ENCODE results near the gene ATRNL1.
"Not testable (repeated sequence)": the region's sequence is repeated elsewhere in the genome, so short reads cannot be mapped to it uniquely, and the experiment has no call there.

ATRNL1 gene

GRCh38 chr10:115747811-115748210 lies 654.6 kb downstream of the ATRNL1 start:
- Mint-ChIP-seq H3K27ac (no peak overlapping the region), H3K4me3 (no peak overlapping the region), H3K4me1 (no peaks in the 10 kb centered on the region), H3K9me3 (peaks cover 2% of the 10 kb centered on the region), H3K36me3 (no peaks in the 10 kb centered on the region)
- no peak for DNase-seq (ENCODE audit: low spot score in 2 of 2)
- no peak for ATAC-seq

- H3K4me1 Mint-ChIP-seq; ATAC-seq; H3K27ac Mint-ChIP-seq; H3K4me3 Mint-ChIP-seq; H3K36me3 Mint-ChIP-seq; DNase-seq (ENCODE audit: low spot score in 2 of 2): not testable (repeated sequence)
- H3K9me3 Mint-ChIP-seq: peaks cover 26% of the 10 kb centered on the region
Observed at GRCh38 chr10:115758488-115758887, 665.3 kb downstream of the ATRNL1 start.

GRCh38 chr10:115760131-115760530 lies 667.0 kb downstream of the ATRNL1 start:
- DNase-seq (ENCODE audit: low spot score in 2 of 2): no peak
- Mint-ChIP-seq H3K27ac (no peak overlapping the region), H3K9me3 (peaks cover 21% of the 10 kb centered on the region), H3K4me1 (no peaks in the 10 kb centered on the region), H3K4me3 (no peak overlapping the region), H3K36me3 (no peaks in the 10 kb centered on the region)
- no peak for ATAC-seq

GRCh38 chr10:115761166-115761565 lies 668.0 kb downstream of the ATRNL1 start:
- Mint-ChIP-seq H3K4me3 (no peak overlapping the region), H3K36me3 (no peaks in the 10 kb centered on the region), H3K4me1 (no peaks in the 10 kb centered on the region), H3K9me3 (peaks cover 19% of the 10 kb centered on the region), H3K27ac (no peak overlapping the region)
- ATAC-seq (no peak), DNase-seq (ENCODE audit: low spot score in 2 of 2) (no peak)

- no peak for ATAC-seq
- no peak for DNase-seq (ENCODE audit: low spot score in 2 of 2)
- Mint-ChIP-seq H3K4me1 (no peaks in the 10 kb centered on the region), H3K4me3 (no peak overlapping the region), H3K9me3 (peaks cover 14% of the 10 kb centered on the region), H3K36me3 (no peaks in the 10 kb centered on the region), H3K27ac (no peak overlapping the region)
Observed at GRCh38 chr10:115762029-115762428, 668.9 kb downstream of the ATRNL1 start.

- no peaks in the 10 kb centered on the region for H3K4me1 Mint-ChIP-seq
- H3K36me3 Mint-ChIP-seq: no peaks in the 10 kb centered on the region
- no peak overlapping the region for H3K4me3 Mint-ChIP-seq
- ATAC-seq (no peak), DNase-seq (ENCODE audit: low spot score in 2 of 2) (no peak)
- peaks cover 7% of the 10 kb centered on the region for H3K9me3 Mint-ChIP-seq
- H3K27ac Mint-ChIP-seq: no peak overlapping the region
Observed at GRCh38 chr10:115771755-115772154, 678.6 kb downstream of the ATRNL1 start.

GRCh38 chr10:115772606-115773005 lies 679.4 kb downstream of the ATRNL1 start:
- H3K9me3 Mint-ChIP-seq: peaks cover 3% of the 10 kb centered on the region
- DNase-seq (ENCODE audit: low spot score in 2 of 2) (no peak), ATAC-seq (no peak)
- H3K4me3 Mint-ChIP-seq: no peak overlapping the region
- no peaks in the 10 kb centered on the region for H3K36me3 Mint-ChIP-seq
- H3K27ac Mint-ChIP-seq: no peak overlapping the region
- H3K4me1 Mint-ChIP-seq: no peaks in the 10 kb centered on the region

- no peaks in the 10 kb centered on the region for H3K36me3 Mint-ChIP-seq
- H3K4me3 Mint-ChIP-seq: no peak overlapping the region
- no peak overlapping the region for H3K27ac Mint-ChIP-seq
- DNase-seq (ENCODE audit: low spot score in 2 of 2) (no peak), ATAC-seq (no peak)
- peaks cover 11% of the 10 kb centered on the region for H3K9me3 Mint-ChIP-seq
- no peaks in the 10 kb centered on the region for H3K4me1 Mint-ChIP-seq
Observed at GRCh38 chr10:115773832-115774231, 680.7 kb downstream of the ATRNL1 start.

- H3K36me3 Mint-ChIP-seq: no peaks in the 10 kb centered on the region
- no peak overlapping the region for H3K4me3 Mint-ChIP-seq
- H3K4me1 Mint-ChIP-seq: no peaks in the 10 kb centered on the region
- ATAC-seq (no peak), DNase-seq (ENCODE audit: low spot score in 2 of 2) (no peak)
- H3K27ac Mint-ChIP-seq: no peak overlapping the region
- H3K9me3 Mint-ChIP-seq: peaks cover 11% of the 10 kb centered on the region
Observed at GRCh38 chr10:115774721-115775120, 681.6 kb downstream of the ATRNL1 start.

GRCh38 chr10:115777646-115778045 lies 684.5 kb downstream of the ATRNL1 start:
- no peaks in the 10 kb centered on the region for H3K4me1 Mint-ChIP-seq
- ATAC-seq (no peak), DNase-seq (ENCODE audit: low spot score in 2 of 2) (no peak)
- no peaks in the 10 kb centered on the region for H3K36me3 Mint-ChIP-seq
- H3K27ac Mint-ChIP-seq: no peak overlapping the region
- H3K9me3 Mint-ChIP-seq: peaks cover 17% of the 10 kb centered on the region
- H3K4me3 Mint-ChIP-seq: no peak overlapping the region

- Mint-ChIP-seq H3K36me3 (no peaks in the 10 kb centered on the region), H3K4me3 (no peak overlapping the region), H3K9me3 (peaks cover 14% of the 10 kb centered on the region), H3K4me1 (no peaks in the 10 kb centered on the region), H3K27ac (no peak overlapping the region)
- DNase-seq (ENCODE audit: low spot score in 2 of 2) (no peak), ATAC-seq (no peak)
Observed at GRCh38 chr10:115790220-115790619, 697.1 kb downstream of the ATRNL1 start.

- Mint-ChIP-seq H3K4me1 (no peaks in the 10 kb centered on the region), H3K4me3 (no peak overlapping the region), H3K36me3 (no peaks in the 10 kb centered on the region), H3K9me3 (peaks cover 20% of the 10 kb centered on the region), H3K27ac (no peak overlapping the region)
- ATAC-seq: peak; percentile 24
- no peak for DNase-seq (ENCODE audit: low spot score in 2 of 2)
Observed at GRCh38 chr10:115795964-115796363, 702.8 kb downstream of the ATRNL1 start.

GRCh38 chr10:115801457-115801856 lies 708.3 kb downstream of the ATRNL1 start:
- H3K4me3 Mint-ChIP-seq: no peak overlapping the region
- no peak overlapping the region for H3K27ac Mint-ChIP-seq
- ATAC-seq (no peak), DNase-seq (ENCODE audit: low spot score in 2 of 2) (no peak)
- H3K36me3 Mint-ChIP-seq: no peaks in the 10 kb centered on the region
- H3K9me3 Mint-ChIP-seq: peaks cover 15% of the 10 kb centered on the region
- H3K4me1 Mint-ChIP-seq: no peaks in the 10 kb centered on the region

- no peak overlapping the region for H3K4me3 Mint-ChIP-seq
- H3K36me3 Mint-ChIP-seq: no peaks in the 10 kb centered on the region
- DNase-seq (ENCODE audit: low spot score in 2 of 2): no peak
- no peaks in the 10 kb centered on the region for H3K4me1 Mint-ChIP-seq
- no peak overlapping the region for H3K27ac Mint-ChIP-seq
- ATAC-seq: no peak
- H3K9me3 Mint-ChIP-seq: peaks cover 15% of the 10 kb centered on the region
Observed at GRCh38 chr10:115801992-115802391, 708.8 kb downstream of the ATRNL1 start.

GRCh38 chr10:115802911-115803310 lies 709.7 kb downstream of the ATRNL1 start:
- DNase-seq (ENCODE audit: low spot score in 2 of 2): no peak
- peaks cover 12% of the 10 kb centered on the region for H3K9me3 Mint-ChIP-seq
- H3K4me3 Mint-ChIP-seq: no peak overlapping the region
- no peak overlapping the region for H3K27ac Mint-ChIP-seq
- no peaks in the 10 kb centered on the region for H3K4me1 Mint-ChIP-seq
- no peaks in the 10 kb centered on the region for H3K36me3 Mint-ChIP-seq
- no peak for ATAC-seq

- H3K27ac Mint-ChIP-seq: no peak overlapping the region
- H3K36me3 Mint-ChIP-seq: no peaks in the 10 kb centered on the region
- DNase-seq (ENCODE audit: low spot score in 2 of 2) (no peak), ATAC-seq (no peak)
- peaks cover 10% of the 10 kb centered on the region for H3K9me3 Mint-ChIP-seq
- no peaks in the 10 kb centered on the region for H3K4me1 Mint-ChIP-seq
- no peak overlapping the region for H3K4me3 Mint-ChIP-seq
Observed at GRCh38 chr10:115814542-115814941, 721.4 kb downstream of the ATRNL1 start.

- no peaks in the 10 kb centered on the region for H3K4me1 Mint-ChIP-seq
- no peak for DNase-seq (ENCODE audit: low spot score in 2 of 2)
- no peak for ATAC-seq
- H3K27ac Mint-ChIP-seq: no peak overlapping the region
- H3K9me3 Mint-ChIP-seq: peaks cover 23% of the 10 kb centered on the region
- no peak overlapping the region for H3K4me3 Mint-ChIP-seq
- no peaks in the 10 kb centered on the region for H3K36me3 Mint-ChIP-seq
Observed at GRCh38 chr10:115818012-115818411, 724.8 kb downstream of the ATRNL1 start.
